Glomerular visceral epithelial cell (primary cell): ENCODE measurements around the gene GNPDA1.

Source experiments
- DNase-seq: peaks from one replicate; pipeline ENCODE4 v3.0.0-alpha.2; 2016; ENCODE audit errors: extremely low spot score

The GNPDA1 gene

DNA sequence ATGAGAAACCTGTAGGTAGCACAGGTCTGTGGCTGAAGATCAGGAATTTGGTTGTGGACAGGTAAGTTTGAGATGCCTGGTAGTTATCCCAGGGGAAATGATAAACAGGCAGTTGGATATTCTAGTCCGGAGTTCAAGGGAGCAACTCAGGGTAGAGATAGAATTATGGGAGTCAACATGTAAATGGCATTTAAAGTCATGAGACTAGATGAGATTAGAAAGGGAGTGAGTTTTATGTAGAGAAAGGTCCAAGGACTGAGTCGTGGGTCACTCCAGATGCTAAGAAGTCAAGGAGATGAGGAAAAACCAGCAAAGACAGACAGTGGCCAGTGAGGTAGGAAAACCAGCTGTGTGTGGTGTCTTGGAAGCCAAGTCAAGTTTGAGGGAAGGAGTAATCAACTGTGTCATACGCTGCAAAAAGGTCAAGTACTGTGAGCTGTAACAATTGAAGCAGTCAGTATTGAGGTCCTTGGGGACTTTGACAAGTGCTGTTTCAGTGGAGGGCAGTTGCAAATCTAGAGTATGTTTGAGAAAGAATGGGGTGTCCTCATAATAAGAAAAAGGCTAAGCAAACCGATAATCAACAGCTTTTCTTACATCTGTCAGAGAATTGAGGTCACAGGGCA lies 18.2 kb downstream of the GNPDA1 start:
- no peak for DNase-seq

DNA sequence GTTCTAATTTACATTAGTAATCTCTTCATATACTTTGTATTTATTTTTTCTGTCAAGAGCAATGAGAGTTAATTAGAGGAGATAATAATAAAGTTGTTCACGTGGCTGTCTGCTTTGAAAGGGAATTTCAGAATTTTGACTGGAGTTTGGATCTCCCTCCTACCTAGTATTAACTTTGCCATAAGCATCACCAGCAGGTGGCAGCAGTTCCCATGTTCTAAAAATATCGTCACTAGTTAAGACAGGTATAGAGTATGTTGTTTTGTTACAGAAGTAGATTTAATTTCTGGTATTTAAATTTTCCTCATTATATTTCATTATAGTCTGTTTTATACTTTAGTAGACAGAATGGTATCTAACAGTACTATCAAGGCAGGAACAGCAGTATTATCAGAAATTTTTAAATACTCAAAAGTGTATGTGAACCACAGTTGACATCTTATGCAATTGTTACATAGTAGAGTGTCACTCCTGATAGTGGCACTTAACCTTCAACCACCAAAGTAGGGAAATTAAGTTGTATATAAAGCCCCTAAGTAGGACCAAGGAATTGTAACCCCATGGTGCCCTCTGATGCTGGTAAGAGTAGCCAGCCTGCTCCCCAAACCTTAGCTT lies 20.4 kb downstream of the GNPDA1 start:
- peak; percentile 74 for DNase-seq

DNA sequence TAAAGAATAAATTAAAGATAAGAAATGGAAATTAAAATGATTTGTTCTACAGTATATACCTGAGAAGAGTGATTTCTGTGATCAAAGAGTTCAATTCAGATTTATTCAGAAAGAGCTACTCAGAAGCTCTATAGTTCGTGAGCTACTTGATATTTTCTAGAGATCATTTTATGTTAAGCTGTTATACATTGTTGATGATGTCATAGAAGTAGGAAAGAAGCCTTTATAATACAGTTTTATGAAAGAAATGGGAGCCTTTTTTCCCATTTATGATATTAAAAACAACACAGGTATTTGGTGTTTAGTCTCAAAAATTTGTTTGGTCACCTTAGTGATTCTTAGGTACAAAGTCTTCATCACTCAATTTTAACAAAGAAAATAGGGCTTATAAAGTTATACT lies 23.1 kb downstream of the GNPDA1 start:
- no peak for DNase-seq

DNA sequence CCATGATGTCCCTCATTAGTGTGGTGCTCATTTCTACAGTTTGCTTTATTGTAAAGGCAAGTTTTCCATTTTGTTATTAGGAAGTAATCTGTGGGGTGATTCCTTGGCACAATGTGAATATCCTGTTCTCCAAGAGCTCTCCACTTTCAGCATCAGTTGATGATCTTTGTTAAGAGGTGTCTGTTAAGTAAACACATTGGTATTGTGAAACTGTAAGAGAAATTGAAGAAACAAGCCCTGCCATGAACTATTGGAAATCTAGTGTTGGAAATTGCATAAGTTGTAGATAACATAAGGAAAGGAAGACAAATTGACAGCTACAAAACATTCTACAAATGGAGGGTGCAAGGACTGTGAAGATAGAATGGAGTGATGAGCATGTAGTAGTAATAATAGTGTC lies 26.8 kb downstream of the GNPDA1 start:
- DNase-seq = no peak

DNA sequence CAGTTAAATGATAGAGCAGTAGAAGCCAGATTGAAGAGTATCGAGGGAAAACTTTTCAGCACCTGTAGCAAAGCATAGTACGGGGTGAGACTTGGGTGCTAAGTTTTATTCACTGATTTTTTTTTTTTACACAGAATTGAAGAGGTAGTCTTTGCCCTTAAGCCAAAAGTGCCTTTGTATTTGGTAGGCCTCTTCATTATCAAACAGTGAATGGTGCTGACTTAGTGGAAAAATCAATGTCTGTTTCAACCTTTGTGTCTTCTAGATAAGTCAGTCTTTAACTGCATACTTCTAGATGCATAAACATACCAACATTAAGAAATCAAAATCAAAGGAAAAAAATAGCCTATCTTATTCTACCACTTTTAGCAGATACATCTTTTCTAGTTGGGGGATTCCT lies 30.2 kb downstream of the GNPDA1 start:
- DNase-seq = no peak

DNA sequence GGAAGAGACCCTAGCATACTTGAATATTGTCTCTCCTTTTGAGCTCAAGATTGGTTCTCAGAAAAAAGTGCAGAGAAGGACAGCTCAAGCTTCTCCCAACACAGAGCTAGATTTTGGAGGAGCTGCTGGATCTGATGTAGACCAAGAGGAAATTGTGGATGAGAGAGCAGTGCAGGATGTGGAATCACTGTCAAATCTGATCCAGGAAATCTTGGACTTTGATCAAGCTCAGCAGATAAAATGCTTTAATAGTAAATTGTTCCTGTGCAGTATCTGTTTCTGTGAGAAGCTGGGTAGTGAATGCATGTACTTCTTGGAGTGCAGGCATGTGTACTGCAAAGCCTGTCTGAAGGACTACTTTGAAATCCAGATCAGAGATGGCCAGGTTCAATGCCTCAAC lies 34.4 kb downstream of the GNPDA1 start:
- no peak for DNase-seq

DNA sequence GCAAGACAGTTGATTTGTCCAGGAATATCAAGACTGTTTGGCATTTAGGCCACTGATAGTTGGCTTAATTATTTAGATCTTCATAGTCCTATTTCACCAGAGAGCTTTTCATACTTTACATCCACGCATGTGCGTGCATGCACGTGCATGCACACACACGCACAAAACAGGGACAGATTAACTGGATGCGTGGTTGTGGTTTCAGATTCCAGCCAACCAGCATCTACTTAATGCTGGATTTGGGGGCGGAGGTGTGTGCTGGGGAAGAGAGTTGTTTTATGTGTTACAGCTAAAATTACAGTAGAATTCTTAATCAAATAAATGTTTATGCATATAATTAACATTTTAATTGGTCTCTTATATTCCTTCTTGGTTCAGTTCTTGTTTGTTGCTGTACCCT lies 36.7 kb downstream of the GNPDA1 start:
- no peak for DNase-seq

DNA sequence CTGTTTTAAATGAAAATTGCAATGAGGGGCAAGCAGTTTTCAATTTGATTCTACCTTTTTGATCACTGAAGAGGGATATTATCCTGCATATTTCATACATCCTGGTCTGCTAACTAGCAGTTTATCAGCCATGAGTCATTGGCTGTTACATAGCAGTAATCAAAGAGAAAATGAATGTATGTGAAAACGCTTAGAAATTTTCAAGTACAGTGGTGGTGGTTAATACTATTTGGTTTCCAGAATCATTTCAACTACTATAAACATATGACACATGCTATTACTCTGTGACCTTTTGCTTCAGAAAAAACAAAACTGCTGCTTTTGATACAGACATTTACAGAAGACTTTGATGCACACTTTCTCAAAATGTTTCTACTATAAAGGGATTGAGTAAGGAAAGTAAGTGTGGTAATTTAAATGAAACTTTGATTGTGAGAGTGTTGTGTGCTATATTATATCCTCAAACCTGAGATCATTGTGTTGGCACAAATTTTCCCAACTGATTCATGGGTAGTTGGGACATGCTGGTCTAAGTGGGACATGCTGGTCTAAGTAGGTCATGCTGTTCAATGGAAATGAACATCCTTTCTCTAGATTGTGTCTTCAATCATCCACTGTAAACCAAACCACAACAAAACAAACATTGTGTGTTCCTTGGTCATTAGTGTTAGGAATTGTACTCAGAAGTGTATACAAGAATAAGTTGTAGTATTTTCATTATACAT lies 38.8 kb downstream of the GNPDA1 start:
- DNase-seq = peak; percentile 17

DNA sequence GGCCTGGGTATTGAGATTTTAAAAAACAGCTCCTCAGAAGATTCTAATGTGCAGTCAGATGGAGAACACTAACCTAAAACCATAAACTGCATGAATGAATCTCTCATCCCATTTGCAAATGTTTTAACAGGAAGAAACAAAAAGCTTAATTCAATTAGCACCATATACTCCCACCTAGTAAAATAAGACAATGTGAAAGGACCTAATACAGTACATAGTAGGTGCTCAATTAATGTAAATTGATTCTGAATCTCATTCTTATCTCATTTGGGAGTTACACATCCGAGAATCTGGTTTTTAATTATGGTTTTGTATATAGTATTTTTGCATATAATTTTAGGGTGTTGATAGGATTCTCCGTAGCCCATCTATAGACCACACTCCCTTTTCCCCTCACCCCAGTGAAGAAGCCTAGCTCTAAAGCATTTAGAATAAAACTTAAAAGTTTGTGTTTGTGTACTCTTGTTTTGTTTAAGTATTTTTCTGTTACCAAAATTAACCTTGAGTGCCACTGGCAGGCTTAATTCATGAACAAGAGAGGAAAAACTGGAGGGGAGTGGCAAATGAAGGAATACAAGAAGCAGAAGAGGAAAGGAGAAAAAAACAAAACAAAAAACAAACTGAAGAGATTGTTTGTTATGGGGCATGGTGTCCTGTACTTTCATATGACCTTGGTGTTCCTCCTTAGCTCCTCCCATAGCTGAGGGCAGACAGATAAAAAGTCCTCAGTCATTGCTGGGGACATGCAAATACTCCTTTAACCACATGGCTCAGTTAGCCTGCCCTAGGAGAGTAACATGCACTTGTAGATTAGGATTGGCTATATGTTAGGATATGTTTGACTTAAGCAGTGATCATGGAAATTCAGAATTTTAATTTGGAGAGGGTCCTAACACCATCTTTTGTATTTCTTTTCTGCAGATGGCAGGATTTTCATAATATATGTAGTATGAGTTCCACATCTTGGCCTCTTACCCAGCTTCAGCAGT lies 42.8 kb downstream of the GNPDA1 start:
- DNase-seq = no peak

DNA sequence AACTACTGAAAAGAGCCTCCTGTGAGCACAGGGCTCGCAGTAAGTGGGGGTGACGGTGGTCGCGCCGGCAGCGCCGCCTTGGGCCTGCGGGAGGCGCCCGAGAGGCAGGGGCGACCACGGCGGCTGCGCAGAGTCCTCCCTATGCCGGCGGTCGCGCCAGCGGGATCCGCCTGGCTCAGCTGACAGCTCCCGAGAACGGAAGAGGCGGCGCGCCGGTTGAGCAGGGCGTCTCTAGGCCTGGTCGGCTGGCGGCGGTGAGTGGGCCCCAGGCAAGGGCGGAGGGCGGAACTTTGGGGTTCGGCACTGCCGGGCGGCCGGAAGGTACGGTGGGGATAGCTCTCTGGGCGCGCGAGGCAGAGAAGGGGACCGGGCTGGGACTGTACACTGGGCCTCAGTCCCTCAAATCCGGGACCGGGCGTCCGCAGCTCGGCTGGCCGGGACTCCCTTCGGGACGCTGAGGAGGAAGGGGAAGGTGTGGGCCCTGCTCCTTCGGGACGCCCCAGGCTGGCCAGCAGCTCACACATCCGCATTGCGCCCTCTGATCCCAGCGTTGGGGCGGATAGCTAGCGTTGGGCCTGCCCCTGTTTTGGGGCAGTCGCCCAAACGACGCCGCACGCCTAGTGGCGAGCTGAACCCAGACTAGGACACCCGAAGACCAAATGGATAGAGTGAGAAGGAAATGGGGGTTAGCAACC lies 43.8 kb downstream of the GNPDA1 start, which contains the start of gene RNF14:
Gene RNF14, plus strand, starts transcription at position 192 of the 695 bp plus-strand sequence. CDS start 4,484 bp downstream, outside the sequence.
- peak; percentile 96 for DNase-seq

DNA sequence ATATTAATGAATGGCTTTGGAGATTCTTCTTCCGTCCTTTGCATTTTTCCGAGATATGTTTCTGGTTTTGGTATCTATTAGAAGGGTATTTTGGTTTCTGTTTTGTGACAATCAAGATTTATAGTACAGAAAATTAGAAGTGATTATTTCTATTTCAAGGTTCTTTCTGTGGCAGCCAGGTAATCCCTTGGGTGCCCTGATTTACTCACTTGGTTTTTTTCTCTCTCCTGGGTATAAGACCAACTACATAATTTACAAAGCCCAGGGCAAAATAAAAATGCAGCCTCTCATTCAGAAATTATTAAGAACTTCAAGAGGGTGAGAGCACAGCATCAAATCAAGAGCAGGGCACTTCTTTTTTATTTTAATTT lies 45.9 kb downstream of the GNPDA1 start:
- no peak for DNase-seq

DNA sequence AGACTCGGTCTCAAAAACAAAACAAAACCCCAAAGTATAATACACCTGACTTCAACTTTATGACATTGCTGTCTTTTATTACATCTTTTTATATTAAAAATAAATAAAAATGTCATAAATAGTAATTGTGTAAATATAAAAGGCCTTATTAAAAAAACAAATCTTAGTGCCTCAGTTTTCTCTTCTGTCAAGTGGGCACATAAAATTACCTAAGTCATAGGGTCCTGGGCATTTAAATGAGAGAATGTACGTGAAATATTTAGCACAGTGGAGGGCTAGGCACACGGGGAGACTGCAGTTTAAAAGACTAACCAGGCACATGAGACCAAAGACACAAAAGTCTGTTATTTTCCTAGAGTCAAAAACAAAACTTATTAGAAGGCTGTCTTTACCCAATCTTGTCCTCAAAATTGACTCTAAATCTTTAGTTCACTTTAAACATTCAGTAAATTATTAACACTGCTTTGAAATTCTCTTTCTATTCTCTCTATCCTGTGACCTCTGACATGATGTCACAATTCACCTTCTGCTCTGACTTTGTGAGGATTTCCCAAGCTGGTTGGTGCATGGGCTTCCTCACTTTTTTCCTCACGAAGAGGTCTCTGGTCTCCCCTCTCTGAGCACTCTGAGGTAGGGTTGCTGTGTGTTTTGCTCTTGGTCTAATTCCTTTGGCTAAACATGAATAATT lies 46.4 kb downstream of the GNPDA1 start:
- DNase-seq = no peak

DNA sequence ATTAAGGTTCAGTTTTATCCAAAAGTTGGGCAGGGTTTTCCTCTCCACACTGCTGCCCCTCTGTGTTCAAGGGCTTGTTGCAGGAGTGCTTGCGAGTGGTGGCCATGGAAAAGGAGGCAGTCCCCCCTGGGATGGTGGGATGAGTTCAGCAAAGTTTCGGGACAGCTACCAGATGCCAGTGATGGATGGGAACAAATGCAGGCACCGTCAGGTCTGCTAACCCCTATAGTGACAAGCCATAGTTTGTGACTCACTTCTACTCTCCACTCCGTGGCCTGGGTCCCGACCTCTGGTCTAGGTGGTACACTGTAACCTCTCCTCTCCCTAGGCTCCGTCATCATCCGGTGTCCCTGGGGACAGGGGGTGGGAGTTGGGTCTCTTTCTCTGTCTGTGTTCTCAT lies 47.8 kb downstream of the GNPDA1 start:
- no peak for DNase-seq

DNA sequence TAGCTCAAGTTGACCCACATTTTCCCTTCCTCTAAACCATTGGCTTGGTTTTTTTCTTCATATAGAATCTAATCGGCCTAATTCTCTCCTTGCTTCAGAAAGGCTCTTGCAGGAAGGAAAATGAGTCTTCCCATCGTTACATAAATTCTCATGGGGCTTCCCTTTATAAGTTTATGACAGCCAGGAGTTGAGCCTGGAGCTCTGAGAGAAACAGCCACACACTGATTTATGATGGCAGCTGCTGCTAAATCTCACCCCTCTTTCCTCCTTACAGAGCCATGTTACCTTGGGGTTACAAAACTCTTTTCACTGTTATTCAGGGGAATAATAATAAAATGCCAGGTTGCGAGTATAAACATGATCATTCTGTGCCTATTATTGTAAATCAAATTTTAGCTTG lies 49.1 kb downstream of the GNPDA1 start:
- DNase-seq = no peak

DNA sequence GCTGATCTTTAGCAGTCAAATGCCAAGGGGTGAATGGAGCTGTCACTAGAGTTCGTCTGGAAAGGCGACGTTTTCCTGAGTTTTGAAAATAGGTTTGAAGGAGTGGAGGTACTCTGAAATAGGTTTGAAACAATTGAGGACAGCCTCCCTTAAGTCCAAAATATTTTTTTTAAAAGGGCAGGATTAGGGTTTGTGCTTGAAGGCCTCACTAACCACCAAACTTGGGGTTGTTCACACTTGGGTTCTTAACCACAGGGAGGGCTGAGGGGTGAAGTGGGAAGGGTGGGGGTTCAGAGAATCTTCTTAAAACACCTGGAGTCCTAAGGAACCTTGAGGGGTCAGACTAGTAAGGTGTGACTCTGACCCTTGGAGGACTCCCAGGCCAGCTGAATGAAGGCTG lies 51.4 kb downstream of the GNPDA1 start:
- no peak for DNase-seq

DNA sequence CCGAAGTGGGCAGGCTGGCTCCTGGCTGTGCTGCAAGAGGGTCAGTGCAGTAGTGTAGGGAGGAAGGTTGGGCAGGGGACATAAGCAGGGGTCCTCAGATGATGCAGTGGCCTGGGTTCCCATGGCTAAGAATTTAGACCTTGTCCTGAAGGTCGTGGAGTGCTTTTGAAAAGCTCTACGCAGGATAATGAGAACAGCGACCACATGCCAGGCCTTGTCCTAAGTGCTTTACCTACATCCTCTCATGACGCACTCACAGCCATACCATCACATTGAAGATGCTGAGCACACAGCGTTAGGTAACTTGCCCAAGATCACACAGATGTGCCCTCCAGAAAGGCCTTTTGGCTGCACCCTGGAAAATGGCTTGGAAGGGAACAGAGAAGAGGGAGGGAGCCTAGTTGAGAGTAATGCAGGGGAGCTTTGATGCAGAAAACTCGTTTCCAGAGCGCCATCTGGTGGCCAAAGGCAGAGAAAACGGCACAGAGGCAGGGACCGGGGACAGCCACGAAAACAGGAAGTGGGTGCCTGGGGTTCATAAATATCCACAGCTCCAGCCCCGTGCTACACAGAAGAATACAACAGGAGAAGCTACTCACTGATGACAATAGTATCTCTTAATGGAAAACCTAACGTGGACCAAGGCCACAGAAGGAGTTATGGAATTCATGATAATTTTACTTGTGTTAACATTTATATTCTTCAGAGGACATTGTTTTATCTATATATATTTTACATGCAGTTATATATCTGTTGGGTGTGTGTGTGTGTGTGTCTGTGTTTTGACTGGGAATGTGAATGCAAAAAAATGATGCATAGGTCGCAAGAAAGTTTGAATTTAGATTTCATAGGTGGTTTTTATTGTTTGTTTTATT lies 52.1 kb downstream of the GNPDA1 start:
- peak; percentile 90 for DNase-seq

DNA sequence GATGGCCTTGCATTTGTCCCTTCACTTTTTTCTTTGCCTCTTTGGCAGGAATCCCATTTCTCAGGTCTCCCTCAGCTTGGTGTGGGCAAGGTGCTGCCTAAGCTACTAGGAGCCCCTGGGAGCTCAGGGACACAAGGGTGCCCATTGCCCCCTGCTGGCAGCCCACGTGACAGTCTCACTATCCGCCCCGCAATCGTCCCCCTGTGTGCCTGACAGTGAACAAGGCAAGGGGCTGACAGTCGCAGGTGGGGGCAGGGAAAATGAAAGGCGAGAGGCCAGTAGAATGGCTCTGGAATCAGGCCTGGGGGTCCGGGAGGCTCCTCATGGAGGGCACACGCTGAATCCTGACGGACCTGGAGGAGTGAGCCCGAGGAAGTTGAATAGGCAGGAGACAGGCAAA lies 52.8 kb downstream of the GNPDA1 start:
- no peak for DNase-seq

DNA sequence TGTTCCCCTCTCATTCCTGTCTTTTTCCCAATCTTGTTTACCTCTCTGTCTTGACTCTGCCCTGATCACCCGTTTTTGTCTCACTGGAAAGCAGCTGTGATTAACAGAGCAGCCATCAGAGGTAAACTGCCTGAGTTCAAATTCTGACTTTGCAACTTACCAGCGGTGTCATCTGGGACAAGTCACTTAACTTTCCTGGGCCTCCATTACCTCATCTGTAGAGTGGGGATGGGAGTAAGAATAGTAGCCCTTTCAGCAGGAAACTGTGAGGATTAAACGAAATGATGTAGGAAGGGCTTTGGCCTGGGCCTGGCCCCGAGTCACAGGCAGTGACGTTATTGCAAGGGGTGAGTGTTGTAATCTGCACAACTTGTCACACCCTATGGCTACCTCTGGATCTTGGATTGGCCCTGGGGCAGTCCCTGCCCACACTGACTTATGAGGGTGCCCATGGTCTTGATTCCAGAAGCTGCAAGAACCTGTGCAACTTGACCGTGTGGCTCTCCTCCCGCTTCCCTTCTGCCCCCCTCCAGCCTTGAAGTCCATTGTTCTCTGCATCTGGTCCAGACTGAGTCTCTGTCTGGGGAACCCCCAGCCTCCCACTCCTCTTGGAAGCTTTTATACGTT lies 54.2 kb downstream of the GNPDA1 start:
- no peak for DNase-seq

DNA sequence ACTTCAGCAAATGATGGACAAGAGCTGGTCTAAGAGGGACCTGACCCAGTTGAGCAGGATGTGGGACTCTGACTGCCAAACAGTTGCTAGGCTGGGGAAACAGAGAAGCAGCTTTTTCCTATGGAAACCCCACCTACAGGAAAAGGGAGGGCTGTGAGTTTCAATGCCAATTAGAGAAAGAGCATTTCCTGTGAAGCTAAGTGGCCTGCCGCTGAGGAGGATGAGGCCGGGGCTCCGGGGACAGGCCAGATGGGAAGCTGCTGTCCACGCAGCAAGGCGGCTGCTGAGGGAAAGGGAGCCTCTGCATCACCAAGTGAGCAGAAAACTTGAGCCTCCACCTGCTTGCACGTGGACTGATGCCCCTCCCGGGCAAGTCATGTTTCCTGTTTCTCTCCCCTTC lies 54.7 kb downstream of the GNPDA1 start, which contains the start of gene PCDH12:
Gene PCDH12, minus strand, starts transcription at position 90 of the 400 bp plus-strand sequence. CDS start 351 bp downstream, outside the sequence.
- no peak for DNase-seq
